Measurements from ENCODE around the gene KCNC2.

Gene KCNC2

GRCh38 chr12:75047885-75048525 is 161.6 kb downstream of the KCNC2 start:
- DNase-seq, result no peak

- DNase-seq, result no peak
Observed at GRCh38 chr12:75042125-75042524, 167.5 kb downstream of the KCNC2 start.

- no peak for DNase-seq
Observed at GRCh38 chr12:75041472-75041871, 168.2 kb downstream of the KCNC2 start.

GRCh38 chr12:75020068-75020557 is 189.5 kb downstream of the KCNC2 start:
- DNase-seq, result peak; percentile 8

GRCh38 chr12:75011120-75011519 is 198.5 kb downstream of the KCNC2 start:
- no peak for DNase-seq

- no peak for DNase-seq
Observed at GRCh38 chr12:75007133-75007532, 202.5 kb downstream of the KCNC2 start.

GRCh38 chr12:75000120-75000519 is 209.5 kb downstream of the KCNC2 start:
- no peak for DNase-seq

GRCh38 chr12:74999474-74999873 is 210.2 kb downstream of the KCNC2 start:
- no peak for DNase-seq
